HuH-7.5 (cell line): ENCODE measurements around the gene OR10H5.
"Not testable (repeated sequence)": the region's sequence is repeated elsewhere in the genome, so short reads cannot be mapped to it uniquely, and the experiment has no call there.

Experiments used
- DNase-seq: peaks from one replicate; pipeline ENCODE4 v3.0.0; 2011; ENCODE audit warnings: low spot score

OR10H5 gene

GRCh38 chr19:15843894-15844222, 56.4 kb downstream of the OR10H5 start:
- DNase-seq, result not testable (repeated sequence)

DNA sequence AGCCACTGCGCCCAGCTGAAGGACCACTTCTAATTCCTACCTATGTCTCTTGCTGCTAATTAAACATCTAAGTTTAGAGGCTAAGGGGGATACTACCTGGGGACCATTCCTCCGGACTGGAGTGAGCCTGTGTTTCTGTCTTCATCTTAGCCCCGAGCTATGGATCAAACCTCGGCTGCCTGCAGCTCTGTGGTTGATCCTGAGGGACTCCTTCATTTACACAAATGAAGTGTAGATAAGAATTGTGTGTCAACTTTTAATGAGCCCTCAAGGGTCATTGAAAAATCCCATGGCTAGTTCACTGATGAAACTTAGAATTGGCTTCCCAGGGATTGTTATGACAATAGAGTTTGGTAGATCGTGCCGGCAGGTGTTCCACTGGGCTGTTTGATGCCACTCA, 59.5 kb downstream of the OR10H5 start:
- no peak for DNase-seq

GRCh38 chr19:15850385-15850784, 62.9 kb downstream of the OR10H5 start:
- DNase-seq, result no peak
